NOMO-1 (cell line): ENCODE results near the gene CNIH4.
"Not testable (repeated sequence)": the region's sequence is repeated elsewhere in the genome, so short reads cannot be mapped to it uniquely, and the experiment has no call there.

Experiments
- DNase-seq, 2 experiments: peaks; one replicate each; lab custom pipeline; 2025; ENCODE audit not compliant: unreplicated experiment in 2 of 2; lab: John Stamatoyannopoulos, UW

Gene CNIH4

GRCh38 chr1:224356685-224357625, at the start of gene CNIH4:
Gene CNIH4, plus strand, starts transcription at chr1:224356879. Its CDS starts 46 bp downstream, at chr1:224356925.
- peak; percentile 95 to 97 for DNase-seq

DNA sequence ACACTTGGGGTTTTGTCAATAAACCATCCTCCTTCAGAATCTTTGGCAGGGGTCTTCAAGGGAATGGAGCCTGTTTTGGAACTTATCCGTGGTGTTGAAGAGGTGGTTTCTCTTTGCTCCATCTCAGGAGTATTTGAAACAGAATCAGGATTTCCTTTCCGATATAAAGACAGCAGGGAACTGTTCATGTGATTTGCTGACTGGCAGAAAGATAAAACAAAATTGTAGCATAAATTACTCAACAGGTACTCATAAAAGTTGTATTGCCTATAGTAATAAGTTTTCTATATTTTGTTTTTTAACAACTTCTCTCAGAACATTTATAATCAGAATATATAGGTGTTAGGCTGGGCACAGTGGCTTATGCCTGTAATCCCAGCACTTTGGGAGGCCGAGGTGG, 48.6 kb upstream of the CNIH4 start:
- DNase-seq: no peak

GRCh38 chr1:224311503-224311902, 45.2 kb upstream of the CNIH4 start:
- not testable (repeated sequence) for DNase-seq

DNA sequence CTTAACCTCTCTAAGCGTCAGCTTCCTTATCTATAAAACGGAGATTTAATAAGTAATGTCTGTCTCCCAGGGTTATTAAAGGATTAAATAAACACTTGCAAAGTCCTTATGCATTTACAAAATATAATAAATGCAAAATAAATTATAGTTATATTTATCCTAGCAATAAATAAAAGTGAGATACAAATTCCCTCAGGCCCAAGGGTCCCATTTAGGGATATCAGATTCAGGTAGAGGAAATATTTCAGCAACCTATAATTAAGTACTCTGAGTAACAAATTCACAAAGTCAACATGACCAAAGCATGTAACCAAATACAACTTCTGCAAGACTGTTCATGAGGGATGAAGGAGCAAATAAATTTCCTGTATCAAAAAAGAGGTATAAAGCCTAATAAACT, 44.7 kb upstream of the CNIH4 start:
- DNase-seq: no peak

DNA sequence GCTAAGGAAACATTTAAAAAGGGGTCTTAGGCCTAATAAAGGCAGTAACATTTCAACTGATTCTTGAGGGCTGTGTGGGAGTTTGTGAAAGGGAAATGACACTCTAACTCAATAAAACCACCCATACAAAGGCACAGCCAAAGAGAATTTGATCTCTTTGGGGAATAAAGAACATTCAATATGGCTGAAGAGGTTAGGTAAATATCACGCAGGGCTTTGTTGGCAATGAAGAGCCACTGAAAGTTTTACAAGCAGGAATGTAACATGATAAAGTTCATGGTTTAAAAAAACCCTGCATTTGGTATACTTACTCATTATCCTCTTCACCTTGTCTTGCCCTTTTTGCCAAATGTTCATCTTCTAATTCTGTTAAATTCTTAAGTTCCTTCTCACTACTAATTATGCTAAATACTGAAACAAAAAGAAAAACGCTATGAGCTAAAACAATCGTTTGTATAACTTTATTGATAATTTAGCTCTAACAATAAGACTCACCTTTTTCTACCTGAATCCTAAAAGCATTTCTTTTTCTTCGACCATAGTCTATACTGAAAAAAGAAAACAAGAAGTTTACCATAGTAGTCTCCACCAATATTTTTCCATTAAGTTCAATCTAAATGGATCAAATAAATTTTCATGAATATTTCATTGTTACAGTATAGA, 39.2 kb upstream of the CNIH4 start:
- no peak for DNase-seq

- DNase-seq: no peak
Observed at GRCh38 chr1:224321706-224322105, 35.0 kb upstream of the CNIH4 start.

DNA sequence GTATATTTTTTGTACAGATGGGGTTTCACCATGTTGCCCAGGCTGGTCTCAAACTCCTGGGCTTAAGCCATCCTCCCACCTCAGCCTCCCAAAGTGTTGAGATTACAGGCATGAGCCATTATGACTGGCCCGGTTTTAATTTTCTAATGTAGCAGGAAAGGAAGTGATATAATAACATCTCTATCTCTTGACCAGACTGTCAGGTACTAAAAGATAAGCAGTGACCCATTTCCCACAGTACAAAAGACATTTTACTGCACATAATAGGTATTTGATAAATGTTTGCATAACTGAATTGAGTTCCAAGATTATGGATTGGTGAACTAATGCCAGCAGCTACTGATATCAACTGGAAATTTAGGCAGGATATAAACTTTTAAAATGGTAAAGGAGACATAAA, 30.7 kb upstream of the CNIH4 start:
- no peak for DNase-seq

GRCh38 chr1:224328644-224329043, 28.0 kb upstream of the CNIH4 start:
- DNase-seq: no peak

- no peak for DNase-seq
Observed at GRCh38 chr1:224329484-224329841, 27.2 kb upstream of the CNIH4 start.

DNA sequence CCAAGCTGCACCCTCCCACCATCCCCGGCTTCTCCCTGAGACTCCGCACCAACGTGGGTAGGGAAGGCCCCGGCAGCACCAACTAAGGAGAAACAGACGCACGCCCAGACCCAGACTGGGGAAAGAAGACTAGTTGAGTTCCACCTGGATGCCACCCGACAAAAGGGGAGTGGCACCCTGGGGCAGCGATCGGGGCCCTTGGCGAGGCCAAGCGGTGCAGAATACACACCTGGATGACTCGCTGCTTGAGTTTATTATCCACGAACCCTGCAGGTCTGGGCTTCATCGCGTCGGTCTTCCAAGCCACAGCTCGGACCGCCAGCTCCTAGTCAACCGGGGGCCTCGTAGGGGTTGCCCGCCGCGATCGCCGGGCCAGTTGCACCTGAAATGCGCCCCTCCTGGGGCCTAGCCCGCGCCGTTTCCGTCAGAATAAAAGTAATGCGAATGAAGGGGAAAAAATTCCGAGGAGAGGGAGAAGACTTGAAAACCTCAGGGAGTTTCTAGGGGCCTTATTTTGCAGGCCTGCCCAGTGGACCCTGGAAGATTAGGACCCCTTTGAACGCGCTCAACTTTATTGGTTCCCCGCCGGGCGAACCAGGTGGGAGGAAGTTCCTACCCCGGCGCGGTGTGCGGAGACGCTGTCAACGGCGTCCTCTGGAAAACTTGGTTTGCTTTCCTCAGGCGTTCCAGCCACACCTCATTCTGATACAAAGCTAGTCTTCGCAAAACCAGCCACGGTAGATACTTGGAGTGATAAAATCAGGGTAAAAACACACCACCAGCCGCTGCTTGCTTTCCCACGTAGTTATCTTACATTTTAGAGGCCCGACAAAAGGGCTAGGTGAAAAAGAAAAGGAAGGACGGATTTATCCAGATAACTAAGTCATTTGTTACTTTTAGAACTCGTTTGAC, 26.6 kb upstream of the CNIH4 start, which contains the start of gene NVL:
Gene NVL, minus strand, starts transcription at position 331 of the 912 bp plus-strand sequence. Its CDS starts 45 bp downstream, at position 286.
- peak; percentile 86 to 88 for DNase-seq

- DNase-seq: peak in 1 of 2 experiments; percentile 30
Observed at GRCh38 chr1:224331326-224331725, 25.4 kb upstream of the CNIH4 start.

DNA sequence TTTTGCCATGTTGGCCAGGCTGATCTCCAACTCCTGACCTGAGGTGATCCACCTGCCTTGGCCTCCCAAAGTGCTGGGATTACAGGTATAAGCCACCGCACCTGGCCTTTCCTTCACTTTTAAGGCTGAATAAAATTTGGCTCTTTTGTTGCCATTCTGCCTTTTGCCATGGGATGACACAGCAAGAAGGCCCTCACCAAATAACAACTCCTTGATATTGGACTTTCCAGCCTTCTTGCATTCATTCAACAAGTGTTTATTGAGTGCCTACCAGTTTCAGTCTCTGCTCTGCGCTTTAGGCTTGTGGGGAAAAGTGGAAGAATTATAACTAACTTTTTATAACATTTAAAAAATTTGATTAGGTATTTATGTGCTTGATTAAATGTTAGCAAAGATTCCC, 24.9 kb upstream of the CNIH4 start:
- no peak for DNase-seq

DNA sequence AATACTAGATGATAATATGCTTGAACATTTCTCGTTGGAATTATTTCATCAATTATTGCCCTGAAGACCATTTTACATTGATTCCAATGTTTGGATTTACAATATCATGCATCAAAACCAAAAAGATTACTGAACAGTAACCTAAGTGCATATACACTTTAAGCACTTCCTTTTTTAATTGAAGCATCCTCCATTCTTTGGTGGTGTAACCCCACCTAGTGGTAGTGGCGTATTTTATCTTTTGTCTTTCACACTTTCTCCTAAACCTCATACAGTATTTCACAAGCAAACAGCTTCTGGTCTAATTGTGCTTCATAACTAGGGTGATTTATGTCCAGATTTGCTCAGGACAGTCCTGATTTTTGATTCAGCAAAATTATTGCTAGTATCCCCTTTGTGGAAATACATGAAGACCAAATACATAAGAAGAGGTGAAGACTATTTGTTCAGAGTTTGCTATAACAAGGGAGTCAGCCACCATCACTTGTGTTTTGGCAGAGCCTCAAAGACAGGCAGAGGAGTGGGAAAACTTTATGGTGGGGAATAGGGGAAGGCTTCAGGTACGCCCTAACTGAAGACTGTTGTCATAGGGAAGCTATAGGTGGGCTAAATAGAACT, 23.3 kb upstream of the CNIH4 start:
- peak; percentile 75 to 92 for DNase-seq

- DNase-seq: peak; percentile 89 to 92
Observed at GRCh38 chr1:224333939-224334786, 22.5 kb upstream of the CNIH4 start.

GRCh38 chr1:224338150-224338838, 18.4 kb upstream of the CNIH4 start:
- DNase-seq: peak; percentile 20 to 22

DNA sequence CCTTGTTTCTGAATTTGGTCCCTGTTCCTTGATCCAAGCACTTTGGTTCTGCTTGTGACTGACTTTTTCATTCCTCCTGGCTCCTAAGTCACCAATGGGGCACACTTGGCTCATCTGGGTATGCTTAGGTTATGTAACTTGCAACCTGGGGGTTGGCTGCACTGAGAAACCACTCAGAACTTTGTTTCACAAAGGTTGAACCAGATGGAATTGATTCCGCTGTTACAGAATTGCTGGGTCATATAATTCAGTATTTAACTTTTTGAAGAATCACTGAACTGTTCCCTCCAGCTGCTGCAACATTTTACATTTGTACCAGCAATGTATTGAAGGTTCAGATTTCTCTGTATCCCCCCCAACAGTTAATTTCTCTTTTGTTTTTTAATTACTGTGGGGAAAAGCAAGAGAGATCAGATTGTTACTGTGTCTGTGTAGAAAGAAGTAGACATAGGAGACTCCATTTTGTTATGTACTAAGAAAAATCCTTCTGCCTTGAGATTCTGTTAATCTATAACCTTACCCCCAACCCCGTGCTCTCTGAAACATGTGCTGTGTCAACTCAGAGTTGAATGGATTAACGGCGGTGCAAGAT, 17.1 kb upstream of the CNIH4 start:
- DNase-seq: no peak

DNA sequence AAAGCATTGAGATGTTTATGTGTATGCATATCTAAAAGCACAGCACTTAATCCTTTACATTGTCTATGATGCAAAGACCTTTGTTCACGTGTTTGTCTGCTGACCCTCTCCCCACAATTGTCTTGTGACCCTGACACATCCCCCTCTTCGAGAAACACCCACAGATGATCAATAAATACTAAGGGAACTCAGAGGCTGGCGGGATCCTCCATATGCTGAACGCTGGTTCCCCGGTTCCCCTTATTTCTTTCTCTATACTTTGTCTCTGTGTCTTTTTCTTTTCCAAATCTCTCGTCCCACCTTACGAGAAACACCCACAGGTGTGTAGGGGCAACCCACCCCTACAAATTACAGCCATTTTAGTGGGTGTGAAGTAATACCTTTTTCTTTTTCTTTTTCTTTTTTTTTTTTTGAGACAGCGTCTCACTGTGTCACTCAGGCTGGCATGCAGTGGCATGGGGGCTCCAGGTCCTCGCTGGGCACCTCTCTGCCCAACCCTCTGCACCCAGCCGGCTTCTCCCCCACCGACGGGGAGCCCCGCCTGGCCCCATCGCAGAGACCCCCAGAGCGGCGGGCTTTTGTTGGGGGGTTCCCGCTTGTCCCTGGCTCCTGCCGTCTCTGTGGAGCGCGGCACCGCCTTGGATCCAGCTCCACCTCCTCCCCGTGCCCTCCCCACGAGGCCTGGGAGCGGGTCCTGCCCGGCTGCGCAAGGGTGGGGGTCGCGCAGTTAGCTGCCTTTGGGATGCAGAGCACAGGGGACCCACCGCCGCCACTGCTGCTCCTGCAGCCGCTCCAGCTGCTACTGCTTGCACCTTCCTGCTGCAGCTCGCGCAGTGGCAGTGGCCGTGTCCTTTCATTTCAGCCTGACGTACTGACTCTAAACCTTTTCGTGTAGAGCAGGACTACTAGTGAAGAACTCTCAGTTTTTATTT, 16.0 kb upstream of the CNIH4 start:
- DNase-seq: peak; percentile 7 to 41
